SK-N-SH (cell line): Measurements from ENCODE around the gene KCND3. TPM values are rescaled to one million over a fixed set of nuclear protein-coding genes. Genes with fewer than 3 reads are reported as not detected.

Experiments used
- CTCF ChIA-PET: fragments of 300-600, 350-600 bp; formaldehyde crosslinking; extraction: SDS; loops from one replicate; lab custom pipeline; 2021; lab: Yijun Ruan, JAX
- POLR2A ChIA-PET: fragments of 350-600 bp; sonication (Branson Sonifier 250); formaldehyde crosslinking; extraction: SDS; loops from one replicate; lab custom pipeline; 2020; ENCODE audit warnings: antibody characterized with exemption, inconsistent platforms; lab: Yijun Ruan, JAX
- DNase-seq: peaks from one replicate; pipeline ENCODE4 v3.0.0; 2012
- H2AFZ ChIP-seq: fragments of 200-600 bp; sonication (generic); 2 replicates; pipeline ENCODE4 v1.8.1; 2016; ENCODE audit warnings: antibody characterized with exemption, mild to moderate bottlenecking, low read depth
- H3F3A ChIP-seq: fragments of 200-600 bp; sonication (generic); replicated peaks from 2 replicates; pipeline ENCODE3; 2016; ENCODE audit warnings: antibody characterized with exemption, mild to moderate bottlenecking; ENCODE audit not compliant: insufficient read depth
- H3K27ac ChIP-seq, 2 experiments: fragments of 200-500 bp in 1 of 2; fragments of 200-600 bp in 1 of 2; sonication (Bioruptor generic) in 1 of 2; sonication (generic), shearing (Covaris generic) in 1 of 2; 2 replicates each; pipeline versions ENCODE4 v1.5.1 to v1.6.1; 2014 to 2016; ENCODE audit warnings: low read depth in 2 of 2, inconsistent platforms in 1 of 2, low read length in 1 of 2, mild to moderate bottlenecking in 1 of 2, mixed read lengths in 1 of 2
- H3K27me3 ChIP-seq: fragments of 200-600 bp; sonication (generic), shearing (Covaris generic); 2 replicates; pipeline ENCODE4 v1.6.1; 2016; ENCODE audit warnings: mixed run types; ENCODE audit not compliant: insufficient read depth
- H3K36me3 ChIP-seq, 2 experiments: fragments of 200-500 bp in 1 of 2; fragments of 200-600 bp in 1 of 2; sonication (Bioruptor generic) in 1 of 2; sonication (generic) in 1 of 2; replicated peaks in 1 of 2; 2 replicates each; pipeline versions ENCODE3 to v1.5.1; 2014 to 2016; ENCODE audit warnings: low read length in 1 of 2, mild to moderate bottlenecking in 1 of 2; ENCODE audit not compliant: insufficient read depth in 2 of 2, control insufficient read depth in 1 of 2
- H3K4me1 ChIP-seq, 2 experiments: fragments of 200-500 bp in 1 of 2; fragments of 200-600 bp in 1 of 2; sonication (Bioruptor generic) in 1 of 2; sonication (generic), shearing (Covaris generic) in 1 of 2; 2 replicates each; pipeline versions ENCODE4 v1.5.1 to v1.6.1; 2014 to 2016; ENCODE audit warnings: low read depth in 1 of 2, low read length in 1 of 2, mixed run types in 1 of 2; ENCODE audit not compliant: insufficient read depth in 2 of 2, control insufficient read depth in 1 of 2
- H3K4me2 ChIP-seq: fragments of 200-600 bp; sonication (generic), shearing (Covaris generic); 2 replicates; pipeline ENCODE4 v1.6.1; 2017; ENCODE audit warnings: mixed run types
- H3K4me3 ChIP-seq, 2 experiments: fragments of 200-500 bp in 1 of 2; fragments of 200-600 bp in 1 of 2; sonication (Bioruptor generic) in 1 of 2; sonication (generic), shearing (Covaris generic) in 1 of 2; 2 replicates each; pipeline versions ENCODE4 v1.5.1 to v1.8.1; 2014 to 2016; ENCODE audit warnings: low read depth in 2 of 2, inconsistent platforms in 1 of 2, low read length in 1 of 2, mild to moderate bottlenecking in 1 of 2, mixed read lengths in 1 of 2, moderate library complexity in 1 of 2
- H3K79me2 ChIP-seq: fragments of 200-600 bp; sonication (generic); 2 replicates; pipeline ENCODE4 v1.8.1; 2017; ENCODE audit warnings: mild to moderate bottlenecking; ENCODE audit not compliant: insufficient read depth
- H3K9ac ChIP-seq: fragments of 200-600 bp; sonication (generic); 2 replicates; pipeline ENCODE4 v1.6.1; 2017; ENCODE audit warnings: mixed run types
- H3K9me2 ChIP-seq: fragments of 200-600 bp; sonication (generic); 2 replicates; pipeline ENCODE4 v1.6.1; 2017; ENCODE audit warnings: mixed run types
- H3K9me3 ChIP-seq: fragments of 200-600 bp; sonication (generic); 2 replicates; pipeline ENCODE4 v1.6.1; 2017; ENCODE audit warnings: mixed run types, mild to moderate bottlenecking, moderate library complexity
- H4K20me1 ChIP-seq: fragments of 200-600 bp; sonication (generic); 2 replicates; pipeline ENCODE4 v1.6.1; 2017; ENCODE audit warnings: mild to moderate bottlenecking, mixed run types; ENCODE audit not compliant: insufficient read depth
- EP300 ChIP-seq, 2 experiments: IDR thresholded peaks; 2 replicates each; pipeline versions ENCODE4 v1.4.0 to v1.6.1; 2012; ENCODE audit warnings: borderline replicate concordance in 1 of 2, low read depth in 1 of 2, low read length in 1 of 2
- FOXM1 ChIP-seq: IDR thresholded peaks from 2 replicates; pipeline ENCODE4 v1.4.0; 2012; ENCODE audit warnings: low read depth, mild to moderate bottlenecking
- GABPA ChIP-seq: IDR thresholded peaks from 2 replicates; pipeline ENCODE4 v1.4.0; 2012; ENCODE audit warnings: low read depth, mild to moderate bottlenecking
- IRF3 ChIP-seq: fragments of 150-350 bp; IDR thresholded peaks from 2 replicates; pipeline ENCODE4 v1.6.1; 2016; ENCODE audit warnings: mild to moderate bottlenecking, low read depth, low read length
- MAX ChIP-seq: IDR thresholded peaks from 2 replicates; pipeline ENCODE4 v1.4.0; 2012; ENCODE audit warnings: low read depth
- MXI1 ChIP-seq: IDR thresholded peaks from 2 replicates; pipeline ENCODE4 v1.6.1; 2012; ENCODE audit warnings: mild to moderate bottlenecking, low read depth, low read length, improper control_type of control experiment
- NFIC ChIP-seq: IDR thresholded peaks from 2 replicates; pipeline ENCODE4 v1.4.0; 2012; ENCODE audit warnings: borderline replicate concordance
- RAD21 ChIP-seq: IDR thresholded peaks from 2 replicates; pipeline ENCODE4 v1.6.1; 2012; ENCODE audit warnings: mild to moderate bottlenecking, low read length
- RCOR1 ChIP-seq: fragments of 150-350 bp; IDR thresholded peaks from 2 replicates; pipeline ENCODE4 v1.6.1; 2017; ENCODE audit warnings: antibody characterized with exemption, low read length
- RFX5 ChIP-seq: IDR thresholded peaks from 2 replicates; pipeline ENCODE4 v1.6.1; 2012; ENCODE audit warnings: mild to moderate bottlenecking, improper control_type of control experiment, low read length
- SIN3A ChIP-seq: IDR thresholded peaks from 2 replicates; pipeline ENCODE4 v1.6.1; 2012; ENCODE audit warnings: low read depth, mild to moderate bottlenecking, low read length, moderate library complexity, borderline replicate concordance
- USF2 ChIP-seq: fragments of 150-350 bp; IDR thresholded peaks from 2 replicates; pipeline ENCODE4 v1.6.1; 2017; ENCODE audit warnings: antibody characterized with exemption, low read length, low read depth, borderline replicate concordance
- YY1 ChIP-seq: IDR thresholded peaks from 2 replicates; pipeline ENCODE4 v1.4.0; 2012; ENCODE audit warnings: low read depth, mild to moderate bottlenecking
- WGBS: methylation state at CpG from one replicate; pipeline ENCODE4 v1.1.6; 2017; ENCODE audit warnings: low lambda C conversion rate; 5-methylcytosine and 5-hydroxymethylcytosine counted together
- polyA plus RNA-seq, 3 experiments: library from polyadenylated mRNA; depleted of rRNA; stranded (reverse); fragments of >200 nt; gene quantifications; 2 replicates each; pipeline ENCODE4 v1.2.3, GENCODE V29; 2012
- TF ChIP-seq, protein P1 (sequence below): fragments of 200-600 bp; sonication (generic); IDR thresholded peaks from 2 replicates; pipeline ENCODE4 v1.6.1; 2017; ENCODE audit warnings: antibody characterized with exemption, mild to moderate bottlenecking, moderate library complexity

The KCND3 gene
- polyA plus RNA-seq, 1 of the 3 experiments (the other 2 are of a cell fraction) = not detected

GRCh38 chr1:111886741-111887140 is 102.7 kb downstream of the KCND3 start:
- Histone ChIP-seq H3K27me3 (peaks cover 10% of the 10 kb centered on the region), H3K4me2 (no peak overlapping the region), H3K27ac (no peak overlapping the region), H3K9me2 (no peaks in the 10 kb centered on the region), H2AFZ (no peak overlapping the region), H3K36me3 (no peaks in the 10 kb centered on the region), H3K4me1 (no peaks in the 10 kb centered on the region; a peak in 1 of 4 replicates), H4K20me1 (no peaks in the 10 kb centered on the region), H3K4me3 (no peak overlapping the region), H3K9ac (no peak overlapping the region), H3K9me3 (no peaks in the 10 kb centered on the region), H3F3A (no peaks in the 10 kb centered on the region), H3K79me2 (no peaks in the 10 kb centered on the region)
- DNase-seq = no peak
- TF ChIP-seq NFIC (no peak), USF2 (no peak), SIN3A (no peak), RCOR1 (no peak)
- TF ChIP-seq, protein P1, sequence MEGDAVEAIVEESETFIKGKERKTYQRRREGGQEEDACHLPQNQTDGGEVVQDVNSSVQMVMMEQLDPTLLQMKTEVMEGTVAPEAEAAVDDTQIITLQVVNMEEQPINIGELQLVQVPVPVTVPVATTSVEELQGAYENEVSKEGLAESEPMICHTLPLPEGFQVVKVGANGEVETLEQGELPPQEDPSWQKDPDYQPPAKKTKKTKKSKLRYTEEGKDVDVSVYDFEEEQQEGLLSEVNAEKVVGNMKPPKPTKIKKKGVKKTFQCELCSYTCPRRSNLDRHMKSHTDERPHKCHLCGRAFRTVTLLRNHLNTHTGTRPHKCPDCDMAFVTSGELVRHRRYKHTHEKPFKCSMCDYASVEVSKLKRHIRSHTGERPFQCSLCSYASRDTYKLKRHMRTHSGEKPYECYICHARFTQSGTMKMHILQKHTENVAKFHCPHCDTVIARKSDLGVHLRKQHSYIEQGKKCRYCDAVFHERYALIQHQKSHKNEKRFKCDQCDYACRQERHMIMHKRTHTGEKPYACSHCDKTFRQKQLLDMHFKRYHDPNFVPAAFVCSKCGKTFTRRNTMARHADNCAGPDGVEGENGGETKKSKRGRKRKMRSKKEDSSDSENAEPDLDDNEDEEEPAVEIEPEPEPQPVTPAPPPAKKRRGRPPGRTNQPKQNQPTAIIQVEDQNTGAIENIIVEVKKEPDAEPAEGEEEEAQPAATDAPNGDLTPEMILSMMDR = no peak
- 47% methylated on average over 2 of the region's 2 CpGs for WGBS
- ChIA-PET CTCF (no interaction called here), POLR2A (no interaction called here)

DNA sequence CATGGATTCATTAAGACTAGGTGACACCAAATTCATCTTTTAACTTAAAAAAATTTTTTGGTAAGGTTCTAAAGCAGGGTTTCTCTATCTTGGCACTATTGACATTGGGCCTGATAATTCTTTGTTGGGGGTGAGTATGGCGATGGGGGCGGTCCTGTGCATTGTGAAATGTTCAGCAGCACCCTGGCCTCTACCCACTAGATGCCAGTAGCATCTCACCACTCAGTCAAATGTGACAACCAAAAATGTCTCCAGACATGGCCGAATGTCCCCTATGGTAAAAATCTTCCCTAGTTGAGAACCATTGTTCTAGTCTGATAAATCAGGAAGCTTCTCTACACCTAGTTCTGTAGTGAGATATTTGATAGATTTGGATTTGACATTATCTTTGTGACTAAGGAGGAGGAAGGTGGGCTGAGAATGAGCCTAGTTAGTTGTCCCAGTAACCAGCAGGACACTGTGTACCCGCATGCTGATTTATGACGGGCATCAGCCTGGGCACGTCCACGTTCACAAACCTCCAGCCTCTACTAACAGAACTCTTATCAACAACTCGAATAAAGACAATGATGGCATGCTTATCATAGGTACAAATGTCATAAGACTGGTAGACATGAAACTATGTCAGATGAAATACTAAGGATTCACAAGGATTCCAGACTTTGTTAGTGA is 104.6 kb downstream of the KCND3 start:
- Histone ChIP-seq H2AFZ (no peak overlapping the region), H3K4me2 (no peak overlapping the region), H3K9me3 (no peaks in the 10 kb centered on the region), H3K4me3 (no peak overlapping the region), H3K9me2 (no peaks in the 10 kb centered on the region), H4K20me1 (no peaks in the 10 kb centered on the region), H3K27ac (no peak overlapping the region), H3K4me1 (peaks cover 0 to 13% of the 10 kb centered on the region in 2 experiments; a peak in 1 of 4 replicates), H3F3A (no peaks in the 10 kb centered on the region), H3K27me3 (peaks cover 12% of the 10 kb centered on the region), H3K79me2 (no peaks in the 10 kb centered on the region), H3K9ac (no peak overlapping the region), H3K36me3 (no peaks in the 10 kb centered on the region)
- WGBS = 42% methylated on average over 8 of the region's 8 CpGs
- no peak for TF ChIP-seq RCOR1
- ChIA-PET CTCF (no interaction called here), POLR2A (no interaction called here)
- no peak for DNase-seq

DNA sequence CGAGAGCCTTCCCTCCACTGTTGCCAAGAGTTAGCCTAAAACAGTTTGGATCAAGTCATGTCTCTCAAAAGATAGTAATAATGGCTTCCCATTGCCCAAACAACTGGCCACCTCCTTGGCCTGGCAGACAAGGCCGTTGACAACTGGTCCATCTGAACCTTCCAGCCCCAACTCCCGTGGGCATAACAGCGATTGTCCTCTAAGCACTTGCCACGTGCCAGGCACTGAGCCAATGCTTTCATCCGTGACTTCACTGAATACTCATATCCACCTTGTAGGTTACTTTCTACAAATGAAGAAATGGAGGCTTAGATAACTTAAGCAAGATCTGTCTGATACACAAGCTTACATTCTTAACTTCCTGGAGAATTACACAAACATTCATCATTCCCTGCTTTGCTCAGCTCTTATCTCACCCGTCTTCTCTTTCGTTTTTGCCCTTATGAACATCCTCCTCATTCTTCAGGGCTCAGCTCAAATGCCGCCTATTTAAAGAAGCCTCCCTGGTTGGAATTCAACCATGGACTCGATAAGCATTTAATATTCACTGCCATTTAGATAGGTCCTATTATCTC is 106.4 kb downstream of the KCND3 start:
- no peaks in the 10 kb centered on the region for H3F3A ChIP-seq
- 31% methylated on average over 10 of the region's 10 CpGs for WGBS
- POLR2A ChIA-PET = no interaction called here
- peaks cover 12% of the 10 kb centered on the region for H3K27me3 ChIP-seq
- no peaks in the 10 kb centered on the region for H3K79me2 ChIP-seq
- CTCF ChIA-PET = no interaction called here
- H3K4me1 ChIP-seq = peaks cover 0 to 13% of the 10 kb centered on the region in 2 experiments; a peak in 1 of 4 replicates
- no peak overlapping the region for H3K27ac ChIP-seq
- H3K36me3 ChIP-seq = no peaks in the 10 kb centered on the region
- H3K4me3 ChIP-seq = no peak overlapping the region
- DNase-seq = no peak
- no peak overlapping the region for H3K9ac ChIP-seq
- H4K20me1 ChIP-seq = no peaks in the 10 kb centered on the region
- H2AFZ ChIP-seq = no peak overlapping the region
- H3K4me2 ChIP-seq = no peak overlapping the region
- no peaks in the 10 kb centered on the region for H3K9me3 ChIP-seq
- H3K9me2 ChIP-seq = no peaks in the 10 kb centered on the region
- TF ChIP-seq EP300 (IDR thresholded peaks at IDR 0.05; ENCODE audit: borderline replicate concordance in 1 of 2, low read depth in 1 of 2, low read length in 1 of 2) = no peak
- TF ChIP-seq RFX5 = no peak
- TF ChIP-seq FOXM1 = no peak
- no peak for TF ChIP-seq GABPA
- TF ChIP-seq RAD21 = no peak
- no peak for TF ChIP-seq USF2
- no peak for TF ChIP-seq IRF3
- no peak for TF ChIP-seq YY1
- TF ChIP-seq MAX = no peak
- no peak for TF ChIP-seq MXI1
